Stimulated activated CD8-positive, alpha-beta memory T cell treated with anti-CD3 and anti-CD28 coated beads, Interleukin-7, amount 100 ng/mL, for 24 hours (primary cell): ENCODE measurements around the gene RBM33.

Experiments
- DNase-seq: peaks from one replicate; pipeline ENCODE4 v3.0.0-alpha.2; 2020; ENCODE audit warnings: low read depth

The RBM33 gene

DNA sequence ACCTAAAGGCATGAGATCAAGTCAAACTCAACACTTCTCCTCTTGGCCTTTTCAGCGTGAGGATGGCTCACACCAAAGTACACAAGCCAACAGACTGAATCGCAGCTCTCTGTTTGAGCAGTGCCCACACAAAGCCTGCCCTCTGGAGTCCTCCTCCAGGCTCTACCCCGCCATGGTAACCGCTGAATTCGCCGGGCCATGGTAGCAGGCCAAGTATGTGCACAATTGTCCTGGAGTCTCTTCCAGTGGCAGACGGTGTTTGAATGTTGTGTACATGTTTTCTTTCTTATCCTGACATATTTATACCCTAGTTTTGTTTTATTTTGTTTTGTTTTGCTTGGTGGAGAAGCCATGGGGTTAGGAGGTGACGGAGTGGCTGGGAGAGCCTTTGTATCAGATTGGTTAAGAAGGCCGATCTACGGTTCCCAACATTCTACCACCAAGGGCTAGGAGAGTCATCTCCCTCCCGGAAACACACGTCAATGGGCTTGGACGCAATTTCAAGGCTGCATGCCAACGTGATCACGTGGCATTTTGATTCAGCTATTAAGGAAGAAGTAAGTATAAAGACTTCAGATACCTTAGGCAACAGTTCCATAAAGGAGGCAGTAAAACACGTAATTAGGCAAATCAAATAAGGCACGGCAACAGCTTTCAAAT lies 179.9 kb downstream of the RBM33 start:
- no peak for DNase-seq

DNA sequence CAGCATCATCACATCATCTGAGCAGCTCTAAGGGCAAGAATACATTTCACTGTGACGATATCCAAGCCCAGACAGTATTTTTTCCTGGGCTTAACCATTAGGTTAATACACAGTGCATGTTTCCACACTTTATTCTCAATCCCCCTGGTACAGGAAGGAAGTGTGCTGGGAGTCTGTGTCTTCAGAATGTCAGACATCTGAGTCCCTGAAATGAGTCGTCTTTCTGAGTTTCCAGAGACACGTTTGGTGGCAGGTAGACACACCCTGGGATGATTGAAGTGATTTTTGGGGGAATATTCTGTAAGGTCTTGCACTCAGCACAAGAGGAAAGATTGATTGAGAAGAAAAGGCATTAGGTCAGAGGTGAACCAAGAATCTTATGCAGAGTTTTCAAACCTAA lies 180.9 kb downstream of the RBM33 start:
- DNase-seq, result no peak

DNA sequence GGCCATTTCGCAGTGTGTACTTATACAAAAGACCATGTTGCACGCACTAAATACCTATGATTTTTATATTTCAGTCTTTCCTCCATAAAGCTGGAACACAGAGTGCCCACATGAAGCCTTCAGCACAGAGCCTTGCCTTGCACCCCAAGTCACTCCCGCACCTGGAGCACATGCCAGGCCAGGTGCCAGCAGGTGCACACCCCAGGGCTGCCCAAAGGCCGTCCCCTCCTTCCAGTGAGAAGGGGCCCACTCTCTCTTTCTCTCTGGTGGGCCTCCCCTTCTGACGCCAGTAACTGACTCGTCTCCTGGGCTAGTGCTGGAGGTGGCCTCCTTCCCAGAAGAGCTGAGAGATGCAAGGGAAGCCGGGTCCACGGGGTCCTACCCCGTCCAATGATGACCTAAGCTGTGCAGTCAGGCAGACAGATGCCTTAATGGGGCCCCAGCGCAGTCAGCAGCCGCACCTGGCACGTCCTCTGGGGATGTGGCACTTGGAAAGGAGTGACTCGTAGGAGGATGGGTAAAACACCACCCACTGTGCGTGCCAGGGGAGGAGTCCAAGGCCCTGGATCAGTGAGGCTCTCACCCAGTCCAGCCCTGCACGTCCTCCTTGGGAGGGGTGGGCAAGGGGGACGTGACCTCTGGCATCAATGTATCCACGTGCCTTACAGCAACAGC lies 185.5 kb downstream of the RBM33 start:
- DNase-seq, result no peak
